Kidney tubule cell (primary cell): ENCODE results near the gene RNF144A.

Source experiments
- DNase-seq: peaks from one replicate; pipeline ENCODE4 v3.0.0-alpha.2; 2018; ENCODE audit warnings: low spot score

The RNF144A gene

GRCh38 chr2:7022492-7023385 lies 105.5 kb downstream of the RNF144A start:
- no peak for DNase-seq

- peak; percentile 26 for DNase-seq
Measured at GRCh38 chr2:7023542-7023941, 106.3 kb downstream of the RNF144A start.

GRCh38 chr2:7024261-7024660 lies 107.0 kb downstream of the RNF144A start:
- no peak for DNase-seq

- no peak for DNase-seq
Measured at GRCh38 chr2:7025082-7025481, 107.9 kb downstream of the RNF144A start.

GRCh38 chr2:7026742-7027141 lies 109.5 kb downstream of the RNF144A start:
- DNase-seq, result no peak

- DNase-seq, result no peak
Measured at GRCh38 chr2:7027411-7027810, 110.2 kb downstream of the RNF144A start.

- no peak for DNase-seq
Measured at GRCh38 chr2:7027956-7028655, 110.9 kb downstream of the RNF144A start.

- DNase-seq, result no peak
Measured at GRCh38 chr2:7028846-7029245, 111.6 kb downstream of the RNF144A start.

- DNase-seq, result no peak
Measured at GRCh38 chr2:7029291-7030059, 112.3 kb downstream of the RNF144A start.

GRCh38 chr2:7030810-7031209 lies 113.6 kb downstream of the RNF144A start:
- no peak for DNase-seq

GRCh38 chr2:7031547-7032245 lies 114.5 kb downstream of the RNF144A start:
- DNase-seq, result peak; percentile 96

- DNase-seq, result no peak
Measured at GRCh38 chr2:7032371-7032770, 115.2 kb downstream of the RNF144A start.

GRCh38 chr2:7033136-7033960 lies 116.1 kb downstream of the RNF144A start:
- DNase-seq, result no peak

GRCh38 chr2:7034303-7034702 lies 117.1 kb downstream of the RNF144A start:
- DNase-seq, result peak; percentile 19

- no peak for DNase-seq
Measured at GRCh38 chr2:7035884-7036283, 118.7 kb downstream of the RNF144A start.

- DNase-seq, result peak; percentile 60
Measured at GRCh38 chr2:7037340-7038333, 120.4 kb downstream of the RNF144A start.

- no peak for DNase-seq
Measured at GRCh38 chr2:7040547-7040946, 123.3 kb downstream of the RNF144A start.

GRCh38 chr2:7041421-7041820 lies 124.2 kb downstream of the RNF144A start:
- DNase-seq, result no peak

- DNase-seq, result no peak
Measured at GRCh38 chr2:7043690-7044089, 126.5 kb downstream of the RNF144A start.
